SK-N-SH (cell line): ENCODE measurements around the gene CCDC30. TPM values are rescaled to one million over a fixed set of nuclear protein-coding genes. Genes with fewer than 3 reads are reported as not detected.

Experiments
- CTCF ChIA-PET: fragments of 300-600, 350-600 bp; formaldehyde crosslinking; extraction: SDS; loops from one replicate; lab custom pipeline; 2021; lab: Yijun Ruan, JAX
- POLR2A ChIA-PET: fragments of 350-600 bp; sonication (Branson Sonifier 250); formaldehyde crosslinking; extraction: SDS; loops from one replicate; lab custom pipeline; 2020; ENCODE audit warnings: antibody characterized with exemption, inconsistent platforms; lab: Yijun Ruan, JAX
- DNase-seq: peaks from one replicate; pipeline ENCODE4 v3.0.0; 2012
- H2AFZ ChIP-seq: fragments of 200-600 bp; sonication (generic); 2 replicates; pipeline ENCODE4 v1.8.1; 2016; ENCODE audit warnings: antibody characterized with exemption, mild to moderate bottlenecking, low read depth
- H3F3A ChIP-seq: fragments of 200-600 bp; sonication (generic); replicated peaks from 2 replicates; pipeline ENCODE3; 2016; ENCODE audit warnings: antibody characterized with exemption, mild to moderate bottlenecking; ENCODE audit not compliant: insufficient read depth
- H3K27ac ChIP-seq, 2 experiments: fragments of 200-500 bp in 1 of 2; fragments of 200-600 bp in 1 of 2; sonication (Bioruptor generic) in 1 of 2; sonication (generic), shearing (Covaris generic) in 1 of 2; 2 replicates each; pipeline versions ENCODE4 v1.5.1 to v1.6.1; 2014 to 2016; ENCODE audit warnings: low read depth in 2 of 2, inconsistent platforms in 1 of 2, low read length in 1 of 2, mild to moderate bottlenecking in 1 of 2, mixed read lengths in 1 of 2
- H3K27me3 ChIP-seq: fragments of 200-600 bp; sonication (generic), shearing (Covaris generic); 2 replicates; pipeline ENCODE4 v1.6.1; 2016; ENCODE audit warnings: mixed run types; ENCODE audit not compliant: insufficient read depth
- H3K36me3 ChIP-seq, 2 experiments: fragments of 200-500 bp in 1 of 2; fragments of 200-600 bp in 1 of 2; sonication (Bioruptor generic) in 1 of 2; sonication (generic) in 1 of 2; replicated peaks in 1 of 2; 2 replicates each; pipeline versions ENCODE3 to v1.5.1; 2014 to 2016; ENCODE audit warnings: low read length in 1 of 2, mild to moderate bottlenecking in 1 of 2; ENCODE audit not compliant: insufficient read depth in 2 of 2, control insufficient read depth in 1 of 2
- H3K4me1 ChIP-seq, 2 experiments: fragments of 200-500 bp in 1 of 2; fragments of 200-600 bp in 1 of 2; sonication (Bioruptor generic) in 1 of 2; sonication (generic), shearing (Covaris generic) in 1 of 2; 2 replicates each; pipeline versions ENCODE4 v1.5.1 to v1.6.1; 2014 to 2016; ENCODE audit warnings: low read depth in 1 of 2, low read length in 1 of 2, mixed run types in 1 of 2; ENCODE audit not compliant: insufficient read depth in 2 of 2, control insufficient read depth in 1 of 2
- H3K4me2 ChIP-seq: fragments of 200-600 bp; sonication (generic), shearing (Covaris generic); 2 replicates; pipeline ENCODE4 v1.6.1; 2017; ENCODE audit warnings: mixed run types
- H3K4me3 ChIP-seq, 2 experiments: fragments of 200-500 bp in 1 of 2; fragments of 200-600 bp in 1 of 2; sonication (Bioruptor generic) in 1 of 2; sonication (generic), shearing (Covaris generic) in 1 of 2; 2 replicates each; pipeline versions ENCODE4 v1.5.1 to v1.8.1; 2014 to 2016; ENCODE audit warnings: low read depth in 2 of 2, inconsistent platforms in 1 of 2, low read length in 1 of 2, mild to moderate bottlenecking in 1 of 2, mixed read lengths in 1 of 2, moderate library complexity in 1 of 2
- H3K79me2 ChIP-seq: fragments of 200-600 bp; sonication (generic); 2 replicates; pipeline ENCODE4 v1.8.1; 2017; ENCODE audit warnings: mild to moderate bottlenecking; ENCODE audit not compliant: insufficient read depth
- H3K9ac ChIP-seq: fragments of 200-600 bp; sonication (generic); 2 replicates; pipeline ENCODE4 v1.6.1; 2017; ENCODE audit warnings: mixed run types
- H3K9me2 ChIP-seq: fragments of 200-600 bp; sonication (generic); 2 replicates; pipeline ENCODE4 v1.6.1; 2017; ENCODE audit warnings: mixed run types
- H3K9me3 ChIP-seq: fragments of 200-600 bp; sonication (generic); 2 replicates; pipeline ENCODE4 v1.6.1; 2017; ENCODE audit warnings: mixed run types, mild to moderate bottlenecking, moderate library complexity
- H4K20me1 ChIP-seq: fragments of 200-600 bp; sonication (generic); 2 replicates; pipeline ENCODE4 v1.6.1; 2017; ENCODE audit warnings: mild to moderate bottlenecking, mixed run types; ENCODE audit not compliant: insufficient read depth
- CHD2 ChIP-seq: fragments of 150-350 bp; IDR thresholded peaks from 2 replicates; pipeline ENCODE4 v1.6.1; 2018; ENCODE audit warnings: low read length; ENCODE audit not compliant: partially characterized antibody
- ELF1 ChIP-seq: IDR thresholded peaks from 2 replicates; pipeline ENCODE4 v1.4.0; 2012
- FOXM1 ChIP-seq: IDR thresholded peaks from 2 replicates; pipeline ENCODE4 v1.4.0; 2012; ENCODE audit warnings: low read depth, mild to moderate bottlenecking
- GABPA ChIP-seq: IDR thresholded peaks from 2 replicates; pipeline ENCODE4 v1.4.0; 2012; ENCODE audit warnings: low read depth, mild to moderate bottlenecking
- GATA2 ChIP-seq: sonication (generic); formaldehyde crosslinking; IDR thresholded peaks from 2 replicates; pipeline ENCODE4 v1.5.0; 2020; ENCODE audit warnings: mild to moderate bottlenecking, missing genetic modification reagents
- MAX ChIP-seq: IDR thresholded peaks from 2 replicates; pipeline ENCODE4 v1.4.0; 2012; ENCODE audit warnings: low read depth
- MXI1 ChIP-seq: IDR thresholded peaks from 2 replicates; pipeline ENCODE4 v1.6.1; 2012; ENCODE audit warnings: mild to moderate bottlenecking, low read depth, low read length, improper control_type of control experiment
- NFIC ChIP-seq: IDR thresholded peaks from 2 replicates; pipeline ENCODE4 v1.4.0; 2012; ENCODE audit warnings: borderline replicate concordance
- REST ChIP-seq: IDR thresholded peaks from 2 replicates; pipeline ENCODE4 v1.6.1; 2012; ENCODE audit warnings: mild to moderate bottlenecking, low read depth, low read length, moderate library complexity
- RFX5 ChIP-seq: IDR thresholded peaks from 2 replicates; pipeline ENCODE4 v1.6.1; 2012; ENCODE audit warnings: mild to moderate bottlenecking, improper control_type of control experiment, low read length
- RXRA ChIP-seq: IDR thresholded peaks from 2 replicates; pipeline ENCODE4 v1.4.0; 2012; ENCODE audit warnings: low read depth, mild to moderate bottlenecking, borderline replicate concordance
- SIN3A ChIP-seq: IDR thresholded peaks from 2 replicates; pipeline ENCODE4 v1.6.1; 2012; ENCODE audit warnings: low read depth, mild to moderate bottlenecking, low read length, moderate library complexity, borderline replicate concordance
- TAF1 ChIP-seq: IDR thresholded peaks from 2 replicates; pipeline ENCODE4 v1.6.1; 2012; ENCODE audit warnings: low read depth, mild to moderate bottlenecking, low read length, moderate library complexity, borderline replicate concordance
- USF1 ChIP-seq: IDR thresholded peaks from 2 replicates; pipeline ENCODE4 v1.4.0; 2012; ENCODE audit warnings: low read depth, borderline replicate concordance
- WGBS: methylation state at CpG from one replicate; pipeline ENCODE4 v1.1.6; 2017; ENCODE audit warnings: low lambda C conversion rate; 5-methylcytosine and 5-hydroxymethylcytosine counted together
- polyA plus RNA-seq, 3 experiments: library from polyadenylated mRNA; depleted of rRNA; stranded (reverse); fragments of >200 nt; gene quantifications; 2 replicates each; pipeline ENCODE4 v1.2.3, GENCODE V29; 2012
- TF ChIP-seq, protein P1 (sequence below): IDR thresholded peaks from 2 replicates; pipeline ENCODE4 v1.4.0; 2012; ENCODE audit warnings: low read depth, borderline replicate concordance

The CCDC30 gene
- polyA plus RNA-seq, 1 of the 3 experiments (the other 2 are of a cell fraction), result 0.94 TPM

DNA sequence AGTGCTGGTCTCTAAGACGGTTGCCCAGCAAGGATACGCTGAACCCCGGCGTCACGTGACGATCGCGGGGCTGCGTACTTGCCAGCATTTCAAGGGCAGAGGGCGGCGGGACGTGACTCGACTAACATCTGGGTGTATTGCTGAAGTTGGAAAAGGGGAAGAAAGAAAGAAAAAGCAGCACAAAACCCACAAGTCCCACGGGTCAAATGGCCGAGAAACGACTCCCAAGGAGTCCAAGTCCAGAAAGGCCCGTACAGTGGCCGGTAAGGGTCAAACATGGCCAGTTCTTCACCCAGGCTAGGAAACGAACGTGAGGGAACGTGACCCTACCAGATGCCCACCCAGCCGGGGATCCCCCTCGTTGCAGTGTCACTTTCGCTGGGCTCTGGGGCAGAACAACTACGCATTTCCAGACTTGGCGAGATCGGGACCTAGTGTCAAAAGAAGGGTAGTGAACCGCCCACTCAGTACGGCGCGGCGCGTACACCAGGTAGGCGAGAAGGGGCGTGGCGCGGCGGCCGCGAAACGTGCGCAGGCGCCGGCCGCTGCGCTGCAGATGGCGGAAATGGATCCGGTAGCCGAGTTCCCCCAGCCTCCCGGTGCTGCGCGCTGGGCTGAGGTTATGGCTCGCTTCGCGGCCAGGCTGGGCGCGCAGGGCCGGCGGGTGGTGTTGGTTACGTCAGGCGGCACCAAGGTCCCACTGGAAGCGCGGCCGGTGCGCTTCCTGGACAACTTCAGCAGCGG is 6.9 kb upstream of the CCDC30 start, which contains the start of the genes PPCS and ZMYND12 (continued):
- no peak for TF ChIP-seq REST

GRCh38 chr1:42456754-42457089 is 6.4 kb upstream of the CCDC30 start:
- peaks cover 14% of the 10 kb centered on the region; the same call in 1 of the 2 replicates for H3K79me2 ChIP-seq
- TF ChIP-seq, protein P1, sequence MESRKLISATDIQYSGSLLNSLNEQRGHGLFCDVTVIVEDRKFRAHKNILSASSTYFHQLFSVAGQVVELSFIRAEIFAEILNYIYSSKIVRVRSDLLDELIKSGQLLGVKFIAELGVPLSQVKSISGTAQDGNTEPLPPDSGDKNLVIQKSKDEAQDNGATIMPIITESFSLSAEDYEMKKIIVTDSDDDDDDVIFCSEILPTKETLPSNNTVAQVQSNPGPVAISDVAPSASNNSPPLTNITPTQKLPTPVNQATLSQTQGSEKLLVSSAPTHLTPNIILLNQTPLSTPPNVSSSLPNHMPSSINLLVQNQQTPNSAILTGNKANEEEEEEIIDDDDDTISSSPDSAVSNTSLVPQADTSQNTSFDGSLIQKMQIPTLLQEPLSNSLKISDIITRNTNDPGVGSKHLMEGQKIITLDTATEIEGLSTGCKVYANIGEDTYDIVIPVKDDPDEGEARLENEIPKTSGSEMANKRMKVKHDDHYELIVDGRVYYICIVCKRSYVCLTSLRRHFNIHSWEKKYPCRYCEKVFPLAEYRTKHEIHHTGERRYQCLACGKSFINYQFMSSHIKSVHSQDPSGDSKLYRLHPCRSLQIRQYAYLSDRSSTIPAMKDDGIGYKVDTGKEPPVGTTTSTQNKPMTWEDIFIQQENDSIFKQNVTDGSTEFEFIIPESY, result no peak
- TF ChIP-seq GABPA (peak; percentile 53; the same call in 1 of the 2 replicates), SIN3A (0 out of 2 replicates have a peak, but pooled peaks have one; percentile 17), TAF1 (peak; percentile 46; the same call in 1 of the 2 replicates), ELF1 (peak; percentile 97)
- TF ChIP-seq, all 33 proteins: peak for 4
- peak; percentile 70 for DNase-seq

DNA sequence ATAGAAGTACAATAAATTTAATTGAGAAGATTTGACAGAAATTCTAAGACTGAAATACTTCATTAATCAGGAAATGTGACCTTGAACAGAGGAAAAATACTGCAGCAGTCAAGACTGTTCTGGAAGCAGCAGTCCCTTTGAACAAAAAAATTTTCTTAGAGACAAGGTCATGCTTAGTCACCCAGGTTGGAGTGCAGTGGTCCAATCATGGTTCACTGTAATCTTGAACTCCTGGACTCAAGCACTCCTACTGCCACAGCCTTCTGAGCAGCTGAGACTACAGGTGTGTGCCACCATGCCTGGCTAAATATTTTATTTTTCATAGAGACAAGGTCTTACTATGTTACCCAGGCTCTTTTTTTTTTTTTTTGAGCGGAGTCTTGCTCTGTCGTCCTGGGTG is 1.9 kb upstream of the CCDC30 start:
- H3K9me3 ChIP-seq, result no peaks in the 10 kb centered on the region
- DNase-seq, result no peak
- no peak overlapping the region for H2AFZ ChIP-seq
- no peaks in the 10 kb centered on the region for H3K9me2 ChIP-seq
- peaks cover 27 to 31% of the 10 kb centered on the region in 2 experiments for H3K36me3 ChIP-seq
- POLR2A ChIA-PET, result no interaction called here
- H3K27ac ChIP-seq, result no peak overlapping the region
- H3K4me3 ChIP-seq, result no peak overlapping the region
- no peaks in the 10 kb centered on the region for H4K20me1 ChIP-seq
- no peak overlapping the region for H3K4me2 ChIP-seq
- H3F3A ChIP-seq, result peaks cover 29% of the 10 kb centered on the region
- no peak overlapping the region for H3K9ac ChIP-seq
- 92% methylated on average over 2 of the region's 2 CpGs for WGBS
- H3K79me2 ChIP-seq, result peaks cover 14% of the 10 kb centered on the region; the same call in 1 of the 2 replicates
- peaks cover 12 to 16% of the 10 kb centered on the region in 2 experiments; a peak in 2 of 4 replicates for H3K4me1 ChIP-seq
- no peaks in the 10 kb centered on the region for H3K27me3 ChIP-seq
- CTCF ChIA-PET, result interaction anchor here (1.0 kb wide), 1 partner anchor 288 kb away, joined by 3 read pairs; no protein-coding TSS in a partner anchor
- TF ChIP-seq RFX5 (no peak), FOXM1 (no peak), GATA2 (CRISPR knock-in tag) (no peak), CHD2 (no peak), MAX (no peak), RXRA (no peak), MXI1 (no peak), NFIC (no peak), USF1 (no peak)
- TF ChIP-seq, protein P1, result no peak

More at GRCh38 chr1:42456754-42457089, 6.4 kb upstream of the CCDC30 start:
- H3K9me2 ChIP-seq, result no peaks in the 10 kb centered on the region
- ChIA-PET CTCF (no interaction called here), POLR2A (interaction anchor here (0.6 to 0.7 kb wide), 2 partner anchors 11 to 21 kb away, joined by 3 read pairs; no protein-coding TSS in a partner anchor)
- peaks cover 18% of the 10 kb centered on the region for H3F3A ChIP-seq
- no peaks in the 10 kb centered on the region for H3K9me3 ChIP-seq
- H3K27ac ChIP-seq, result peak overlapping the region; percentile 61 to 96
- H4K20me1 ChIP-seq, result no peaks in the 10 kb centered on the region
- H3K4me3 ChIP-seq, result peak overlapping the region; percentile 77 to 89
- peaks cover 6 to 14% of the 10 kb centered on the region in 2 experiments; a peak in 2 of 4 replicates for H3K4me1 ChIP-seq
- H3K4me2 ChIP-seq, result peak overlapping the region; percentile 96
- peak overlapping the region; percentile 99 for H2AFZ ChIP-seq
- WGBS, result 9% methylated on average over 8 of the region's 23 CpGs
- H3K27me3 ChIP-seq, result no peaks in the 10 kb centered on the region
- peaks cover 27 to 31% of the 10 kb centered on the region in 2 experiments for H3K36me3 ChIP-seq
- H3K9ac ChIP-seq, result peak overlapping the region; percentile 95
